Gastroesophageal sphincter (tissue), 4 donors: Measurements from ENCODE around the gene IQGAP2. TPM values are rescaled to one million over a fixed set of nuclear protein-coding genes. Genes with fewer than 3 reads are reported as not detected.

Experiments
- ATAC-seq: fragments of 150-250 bp; one replicate; pipeline ENCODE4 v1.9.1; 2016; ENCODE audit warnings: mild to moderate bottlenecking, moderate library complexity
- H3K27ac ChIP-seq, 4 donors: fragments of 200-600 bp; sonication (generic) in 3 of 4; 1 replicate in 3 of 4; 2 replicates in 1 of 4; pipeline ENCODE4 v1.5.1; 2016 to 2019
- H3K27me3 ChIP-seq: fragments of 200-600 bp; sonication (generic); one replicate; pipeline ENCODE4 v1.5.1; 2019
- H3K36me3 ChIP-seq, 2 donors: fragments of 200-600 bp; sonication (generic); one replicate each; pipeline ENCODE4 v1.5.1; 2019; ENCODE audit warnings: control low read depth in 1 of 2
- H3K4me1 ChIP-seq, 3 donors: fragments of 200-600 bp; sonication (generic); 1 replicate in 2 of 3; 2 replicates in 1 of 3; pipeline ENCODE4 v1.5.1; 2016 to 2019; ENCODE audit warnings: control low read depth in 2 of 3
- H3K4me3 ChIP-seq, 2 donors: fragments of 200-600 bp; sonication (generic); one replicate each; pipeline ENCODE4 v1.5.1; 2019; ENCODE audit warnings: mild to moderate bottlenecking in 1 of 2, moderate library complexity in 1 of 2
- H3K9me3 ChIP-seq, 3 donors: fragments of 200-600 bp; sonication (generic); one replicate each; pipeline ENCODE4 v1.5.1; 2017 to 2019; ENCODE audit warnings: control low read depth in 2 of 3
- EP300 ChIP-seq: sonication (generic); formaldehyde crosslinking; IDR thresholded peaks from one replicate; pipeline ENCODE4 v1.6.1; 2017; ENCODE audit warnings: antibody characterized with exemption, mild to moderate bottlenecking
- POLR2A ChIP-seq, 2 donors: fragments of 450-650 bp; IDR thresholded peaks; one replicate each; pipeline ENCODE4 v1.6.1; 2017; ENCODE audit warnings: antibody characterized with exemption in 2 of 2, mild to moderate bottlenecking in 2 of 2, moderate library complexity in 1 of 2
- POLR2AphosphoS5 ChIP-seq: sonication (generic); formaldehyde crosslinking; IDR thresholded peaks from one replicate; pipeline ENCODE4 v1.6.1; 2017; ENCODE audit warnings: antibody characterized with exemption
- WGBS, 2 donors: methylation state at CpG; one replicate each; pipeline ENCODE4 v1.1.5; 2018; ENCODE audit warnings: low coverage in 1 of 2; 5-methylcytosine and 5-hydroxymethylcytosine counted together
- total RNA-seq, 4 donors: library from RNA; depleted of rRNA; stranded (reverse); fragments of >200 nt; gene quantifications; one replicate each; pipeline ENCODE4 v1.1.0, GENCODE V29; 2016
- TF ChIP-seq, protein P1 (sequence below), 4 experiments: fragments of 200-600 bp in 2 of 4; fragments of 450-650 bp in 2 of 4; sonication (generic) in 1 of 4; IDR thresholded peaks; one replicate each; pipeline ENCODE4 v1.5.1; 2017 to 2019; ENCODE audit warnings: antibody characterized with exemption in 4 of 4, mild to moderate bottlenecking in 2 of 4, moderate library complexity in 2 of 4

The IQGAP2 gene
- total RNA-seq, 4 donors from 2014 or later, result 15.7 to 34.4 (median 25.8) TPM

DNA sequence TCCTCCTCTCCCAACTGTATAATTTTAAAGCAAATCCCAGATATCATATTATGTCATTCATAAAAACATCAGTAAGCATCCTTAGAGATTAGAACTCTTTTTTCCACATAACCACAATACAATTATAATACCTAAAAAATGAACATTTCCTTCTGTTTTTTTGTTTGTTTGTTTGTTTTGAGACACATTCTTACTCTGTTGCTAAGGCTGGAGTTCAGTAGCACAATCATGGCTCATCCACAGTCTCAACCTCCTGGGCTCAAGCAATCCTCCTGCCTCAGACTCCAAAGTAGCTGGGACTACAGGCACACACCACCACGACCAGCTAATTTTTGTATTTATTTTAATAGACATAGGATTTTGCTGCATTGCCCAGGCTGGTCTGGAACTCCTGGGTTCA, 320.8 kb downstream of the IQGAP2 start:
- no peak overlapping the region for H3K27ac ChIP-seq
- H3K9me3 ChIP-seq, result peaks cover 0 to 10% (median 0%) of the 10 kb centered on the region in 3 donors
- no peak for ATAC-seq
- H3K4me1 ChIP-seq, result no peaks in the 10 kb centered on the region
- WGBS, 2 donors, result 76 to 100% methylated on average over 1 of the region's 1 CpG
- H3K4me3 ChIP-seq, result no peak overlapping the region
- H3K36me3 ChIP-seq, result no peaks in the 10 kb centered on the region
- no peak for TF ChIP-seq EP300
- TF ChIP-seq, protein P1, sequence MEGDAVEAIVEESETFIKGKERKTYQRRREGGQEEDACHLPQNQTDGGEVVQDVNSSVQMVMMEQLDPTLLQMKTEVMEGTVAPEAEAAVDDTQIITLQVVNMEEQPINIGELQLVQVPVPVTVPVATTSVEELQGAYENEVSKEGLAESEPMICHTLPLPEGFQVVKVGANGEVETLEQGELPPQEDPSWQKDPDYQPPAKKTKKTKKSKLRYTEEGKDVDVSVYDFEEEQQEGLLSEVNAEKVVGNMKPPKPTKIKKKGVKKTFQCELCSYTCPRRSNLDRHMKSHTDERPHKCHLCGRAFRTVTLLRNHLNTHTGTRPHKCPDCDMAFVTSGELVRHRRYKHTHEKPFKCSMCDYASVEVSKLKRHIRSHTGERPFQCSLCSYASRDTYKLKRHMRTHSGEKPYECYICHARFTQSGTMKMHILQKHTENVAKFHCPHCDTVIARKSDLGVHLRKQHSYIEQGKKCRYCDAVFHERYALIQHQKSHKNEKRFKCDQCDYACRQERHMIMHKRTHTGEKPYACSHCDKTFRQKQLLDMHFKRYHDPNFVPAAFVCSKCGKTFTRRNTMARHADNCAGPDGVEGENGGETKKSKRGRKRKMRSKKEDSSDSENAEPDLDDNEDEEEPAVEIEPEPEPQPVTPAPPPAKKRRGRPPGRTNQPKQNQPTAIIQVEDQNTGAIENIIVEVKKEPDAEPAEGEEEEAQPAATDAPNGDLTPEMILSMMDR (IDR thresholded peaks at IDR 0.05), result no peak
- TF ChIP-seq POLR2AphosphoS5, result no peak
- TF ChIP-seq POLR2A (IDR thresholded peaks at IDR 0.05), result no peak
- H3K27me3 ChIP-seq, result peaks cover under 1% of the 10 kb centered on the region

DNA sequence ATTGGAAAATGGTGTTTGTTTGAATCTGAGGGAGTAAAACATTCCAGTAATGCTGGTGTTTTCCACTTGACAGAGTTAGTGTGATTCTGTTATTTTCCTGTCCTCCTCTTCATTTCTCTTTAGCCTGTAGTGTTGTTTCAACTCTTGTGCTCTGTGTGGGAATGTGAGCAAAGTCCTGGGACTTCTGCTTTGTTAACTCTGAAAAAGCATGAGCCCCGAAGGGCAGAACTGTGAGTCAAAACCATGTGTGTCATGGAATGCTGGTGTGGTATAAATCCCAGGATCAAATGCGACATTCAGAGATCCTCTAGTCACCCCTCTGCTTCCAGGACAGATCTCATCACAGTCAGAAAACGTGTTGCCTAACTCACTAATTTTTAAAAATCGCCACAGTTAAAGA, 321.8 kb downstream of the IQGAP2 start:
- peaks cover 0 to 20% (median 0%) of the 10 kb centered on the region in 3 donors for H3K9me3 ChIP-seq
- no peaks in the 10 kb centered on the region for H3K36me3 ChIP-seq
- H3K4me3 ChIP-seq, result no peak overlapping the region
- no peak overlapping the region for H3K27ac ChIP-seq
- no peak for ATAC-seq
- WGBS, 2 donors, result 74 to 77% methylated on average over 4 of the region's 4 CpGs
- no peaks in the 10 kb centered on the region for H3K4me1 ChIP-seq
- H3K27me3 ChIP-seq, result no peaks in the 10 kb centered on the region
- TF ChIP-seq, protein P1 (IDR thresholded peaks at IDR 0.05), result no peak
- TF ChIP-seq POLR2AphosphoS5, result no peak
- no peak for TF ChIP-seq POLR2A (IDR thresholded peaks at IDR 0.05)
- no peak for TF ChIP-seq EP300

DNA sequence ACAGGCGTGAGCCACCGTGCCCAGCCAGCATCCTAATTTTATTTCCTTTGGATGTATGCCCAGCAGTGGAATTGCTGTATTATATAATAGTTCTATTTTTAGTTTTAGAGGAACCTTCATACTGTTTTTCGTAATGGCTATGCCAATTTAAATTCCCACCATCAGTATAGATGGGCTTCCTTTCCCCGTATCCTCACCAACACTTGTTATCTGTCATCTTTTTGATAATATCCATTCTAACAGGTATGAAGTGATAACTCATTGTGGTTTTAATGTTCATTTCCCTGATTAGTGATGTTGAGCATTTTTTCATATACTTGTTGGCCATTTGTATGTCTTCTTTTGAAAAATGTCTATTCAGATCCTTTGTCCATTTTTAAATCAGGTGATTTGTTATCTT, 325.9 kb downstream of the IQGAP2 start:
- Histone ChIP-seq H3K4me3 (no peak overlapping the region), H3K4me1 (no peaks in the 10 kb centered on the region), H3K27ac (no peak overlapping the region), H3K36me3 (peaks cover 0 to 11% of the 10 kb centered on the region in 2 donors), H3K9me3 (peaks cover 0 to 33% (median 0%) of the 10 kb centered on the region in 3 donors), H3K27me3 (no peaks in the 10 kb centered on the region)
- TF ChIP-seq EP300, result no peak
- no peak for TF ChIP-seq POLR2AphosphoS5
- TF ChIP-seq, protein P1 (IDR thresholded peaks at IDR 0.05), result no peak
- TF ChIP-seq POLR2A (IDR thresholded peaks at IDR 0.05), result no peak
- WGBS, 2 donors, result 49 to 59% methylated on average over 4 of the region's 4 CpGs
- ATAC-seq, result no peak

DNA sequence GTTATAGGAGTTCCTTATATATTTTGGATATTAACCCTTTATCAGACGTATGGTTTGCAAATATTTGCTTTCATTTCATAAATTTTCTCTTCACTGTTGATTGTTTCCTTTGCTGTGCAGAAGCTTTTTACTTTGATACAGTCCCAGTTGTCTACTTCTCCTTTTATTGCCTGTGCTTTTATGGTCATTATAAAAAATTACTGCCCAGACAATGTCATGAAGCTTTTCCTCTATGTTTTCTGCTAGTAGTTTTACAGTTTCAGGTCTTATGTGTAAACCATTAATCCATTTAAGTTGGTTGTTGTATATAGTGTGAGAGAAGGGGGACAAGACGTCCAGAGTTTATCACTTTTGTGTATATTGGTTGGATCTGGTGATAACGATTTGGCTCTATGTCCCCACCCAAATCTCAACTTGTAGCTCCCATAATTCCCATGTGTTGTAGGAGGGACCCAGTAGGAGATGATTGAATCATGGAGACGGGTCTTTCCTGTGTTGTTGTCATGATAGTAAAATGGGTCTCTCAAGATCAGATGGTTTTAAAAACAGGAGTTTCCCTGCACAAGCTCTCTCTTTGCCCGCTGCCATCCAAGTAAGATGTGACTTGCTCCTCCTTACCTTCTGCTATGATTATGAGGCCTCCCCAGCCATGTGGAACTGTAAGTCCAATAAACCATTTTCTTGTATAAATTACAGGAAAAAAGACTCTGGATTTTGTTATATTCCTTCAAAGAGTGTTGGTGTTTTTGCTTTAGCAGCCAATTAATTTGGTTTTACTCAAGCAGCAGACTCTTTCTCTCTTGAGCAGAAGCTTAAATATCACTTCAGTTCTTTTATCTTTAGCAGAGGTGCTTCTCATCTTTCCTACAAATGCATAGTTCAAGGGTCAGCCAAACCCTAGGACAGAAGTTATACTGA, 326.5 kb downstream of the IQGAP2 start:
- H3K4me3 ChIP-seq, result no peak overlapping the region
- TF ChIP-seq EP300 (no peak), POLR2A (IDR thresholded peaks at IDR 0.05) (no peak), POLR2AphosphoS5 (no peak)
- TF ChIP-seq, protein P1 (IDR thresholded peaks at IDR 0.05), result no peak
- peaks cover 0 to 11% of the 10 kb centered on the region in 2 donors for H3K36me3 ChIP-seq
- 95 to 100% methylated on average over 3 to 4 of the region's 5 CpGs for WGBS, 2 donors
- H3K27me3 ChIP-seq, result no peaks in the 10 kb centered on the region
- H3K9me3 ChIP-seq, result peaks cover 0 to 33% (median 0%) of the 10 kb centered on the region in 3 donors
- no peak for ATAC-seq
- no peak overlapping the region for H3K27ac ChIP-seq
- H3K4me1 ChIP-seq, result no peaks in the 10 kb centered on the region
